GM19238 (cell line): ENCODE data around the gene CS.

Experiments
- DNase-seq: peaks from one replicate; pipeline ENCODE4 v3.0.0; 2011; ENCODE audit warnings: low spot score; ENCODE audit not compliant: insufficient read length

Gene CS

GRCh38 chr12:56248711-56249110 is 51.4 kb downstream of the CS start:
- DNase-seq = no peak

GRCh38 chr12:56247923-56248322 is 52.2 kb downstream of the CS start:
- DNase-seq = no peak

- no peak for DNase-seq
Measured at GRCh38 chr12:56244494-56244893, 55.6 kb downstream of the CS start.

- DNase-seq = no peak
Measured at GRCh38 chr12:56243731-56244181, 56.4 kb downstream of the CS start.

GRCh38 chr12:56242986-56243385 is 57.1 kb downstream of the CS start:
- DNase-seq = no peak

- no peak for DNase-seq
Measured at GRCh38 chr12:56241424-56242303, 58.5 kb downstream of the CS start.

GRCh38 chr12:56237552-56237951 is 62.6 kb downstream of the CS start:
- no peak for DNase-seq

GRCh38 chr12:56236985-56237384 is 63.1 kb downstream of the CS start:
- no peak for DNase-seq

- no peak for DNase-seq
Measured at GRCh38 chr12:56236091-56236490, 64.0 kb downstream of the CS start.

GRCh38 chr12:56234746-56235436 is 65.2 kb downstream of the CS start:
- DNase-seq = no peak

- DNase-seq = no peak
Measured at GRCh38 chr12:56231184-56231582, 68.9 kb downstream of the CS start.

- no peak for DNase-seq
Measured at GRCh38 chr12:56230432-56231183, 69.5 kb downstream of the CS start.

GRCh38 chr12:56229916-56230431 is 70.2 kb downstream of the CS start, which contains the start of gene SLC39A5:
Gene SLC39A5 (plus strand): TSS chr12:56230051. CDS start chr12:56231275, 1,224 bp downstream.
- DNase-seq = no peak

- DNase-seq = no peak
Measured at GRCh38 chr12:56229082-56229481, 71.0 kb downstream of the CS start.

- no peak for DNase-seq
Measured at GRCh38 chr12:56224954-56225353, 75.2 kb downstream of the CS start.

GRCh38 chr12:56224102-56224701 is 75.9 kb downstream of the CS start, which contains the start of gene NABP2:
Gene NABP2 (plus strand): TSS chr12:56224342. CDS start chr12:56224857, 515 bp downstream.
- peak; percentile 99 for DNase-seq

GRCh38 chr12:56223571-56224101 is 76.5 kb downstream of the CS start:
- no peak for DNase-seq

- no peak for DNase-seq
Measured at GRCh38 chr12:56222531-56222895, 77.6 kb downstream of the CS start.

- peak; percentile 99 for DNase-seq
Measured at GRCh38 chr12:56221757-56222530, 78.2 kb downstream of the CS start, which contains the start of gene RNF41. Gene RNF41 (minus strand): TSS chr12:56221922. CDS start chr12:56214047, 7,875 bp downstream.
